Myocyte (in vitro differentiated cells): Measurements from ENCODE around the gene GTSF1L. TPM values are rescaled to one million over a fixed set of nuclear protein-coding genes. Genes with fewer than 3 reads are reported as not detected.

ENCODE experiments used
- DNase-seq: peaks from one replicate; pipeline ENCODE4 v3.0.0-alpha.2; 2012; ENCODE audit warnings: low read depth
- total RNA-seq: library from RNA; depleted of rRNA; stranded (reverse); fragments of >200 nt; gene quantifications from 2 replicates; pipeline ENCODE4 v1.2.3, GENCODE V29; 2014

The GTSF1L gene
- total RNA-seq, 1 donor from 2014 or later: not detected

GRCh38 chr20:43716757-43717615, 9.8 kb downstream of the GTSF1L start:
- peak; percentile 13 for DNase-seq

DNA sequence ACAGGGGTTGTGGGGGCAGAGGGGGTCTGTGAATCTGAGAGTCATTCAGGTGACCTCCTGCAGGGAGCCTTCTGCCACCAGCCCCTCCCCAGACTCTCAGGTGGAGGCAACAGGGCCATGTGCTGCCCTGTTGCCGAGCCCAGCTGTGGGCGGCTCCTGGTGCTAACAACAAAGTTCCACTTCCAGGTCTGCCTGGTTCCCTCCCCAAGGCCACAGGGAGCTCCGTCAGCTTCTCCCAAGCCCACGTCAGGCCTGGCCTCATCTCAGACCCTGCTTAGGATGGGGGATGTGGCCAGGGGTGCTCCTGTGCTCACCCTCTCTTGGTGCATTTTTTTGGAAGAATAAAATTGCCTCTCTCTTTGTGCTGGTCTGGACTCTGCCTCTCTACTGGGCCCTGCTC, 10.7 kb downstream of the GTSF1L start:
- no peak for DNase-seq

- DNase-seq: no peak
Observed at GRCh38 chr20:43715511-43715910, 11.3 kb downstream of the GTSF1L start.

DNA sequence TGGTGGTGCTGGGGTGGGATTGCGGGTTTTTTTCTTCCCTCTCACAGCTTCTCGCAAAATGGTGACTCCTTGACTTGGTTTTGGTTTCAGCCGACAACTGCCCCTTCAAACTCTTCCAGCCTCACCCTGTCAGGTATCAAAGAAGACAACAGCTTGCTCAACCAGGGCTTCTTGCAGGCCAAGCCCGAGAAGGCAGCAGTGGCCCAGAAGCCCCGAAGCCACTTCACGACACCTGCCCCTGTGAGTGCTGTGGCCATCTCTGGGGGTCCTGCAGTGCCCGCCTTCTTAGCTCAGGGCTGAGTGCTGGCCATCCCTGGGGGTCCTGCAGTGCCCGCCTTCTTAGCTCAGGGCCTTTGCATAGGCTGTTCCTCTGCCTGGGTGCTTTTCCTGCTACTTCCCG, 11.8 kb downstream of the GTSF1L start:
- DNase-seq: no peak

GRCh38 chr20:43711098-43711654, 15.6 kb downstream of the GTSF1L start:
- DNase-seq: no peak

DNA sequence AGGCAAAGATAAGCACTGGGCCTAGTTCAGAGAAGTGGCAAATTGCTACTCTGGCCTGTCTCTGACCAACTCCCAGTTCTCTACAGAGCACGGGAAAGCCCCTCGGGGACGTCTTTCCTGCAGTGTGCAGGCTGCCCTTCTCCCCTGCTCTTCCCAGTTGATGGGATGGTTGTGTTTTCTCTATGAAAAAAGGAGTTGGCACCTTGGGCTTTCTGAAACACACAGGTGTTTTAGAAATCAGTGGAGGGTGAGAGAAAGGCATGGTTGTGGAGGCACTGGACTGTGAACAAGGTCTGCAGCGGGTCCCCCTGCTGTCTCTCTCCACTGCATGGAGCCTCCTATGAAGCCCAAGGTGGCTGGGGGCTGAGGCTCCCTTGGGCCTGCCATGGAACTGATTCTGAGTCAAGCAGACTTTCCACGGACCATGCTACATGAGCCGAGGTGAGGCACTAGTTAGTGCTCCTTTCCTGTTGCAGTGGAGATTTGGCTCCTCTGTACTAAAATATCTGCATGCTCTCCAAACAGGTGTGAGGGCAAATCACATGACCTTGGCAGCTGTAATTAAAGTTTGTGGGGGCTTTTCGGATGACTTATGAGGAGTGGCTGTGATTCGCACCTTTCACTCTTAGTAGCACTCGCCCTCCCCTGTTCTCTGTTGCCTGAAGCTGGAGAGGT, 16.3 kb downstream of the GTSF1L start:
- DNase-seq: peak; percentile 15

GRCh38 chr20:43702502-43702901, 24.3 kb downstream of the GTSF1L start:
- DNase-seq: no peak

- DNase-seq: no peak
Observed at GRCh38 chr20:43700627-43701026, 26.2 kb downstream of the GTSF1L start.

DNA sequence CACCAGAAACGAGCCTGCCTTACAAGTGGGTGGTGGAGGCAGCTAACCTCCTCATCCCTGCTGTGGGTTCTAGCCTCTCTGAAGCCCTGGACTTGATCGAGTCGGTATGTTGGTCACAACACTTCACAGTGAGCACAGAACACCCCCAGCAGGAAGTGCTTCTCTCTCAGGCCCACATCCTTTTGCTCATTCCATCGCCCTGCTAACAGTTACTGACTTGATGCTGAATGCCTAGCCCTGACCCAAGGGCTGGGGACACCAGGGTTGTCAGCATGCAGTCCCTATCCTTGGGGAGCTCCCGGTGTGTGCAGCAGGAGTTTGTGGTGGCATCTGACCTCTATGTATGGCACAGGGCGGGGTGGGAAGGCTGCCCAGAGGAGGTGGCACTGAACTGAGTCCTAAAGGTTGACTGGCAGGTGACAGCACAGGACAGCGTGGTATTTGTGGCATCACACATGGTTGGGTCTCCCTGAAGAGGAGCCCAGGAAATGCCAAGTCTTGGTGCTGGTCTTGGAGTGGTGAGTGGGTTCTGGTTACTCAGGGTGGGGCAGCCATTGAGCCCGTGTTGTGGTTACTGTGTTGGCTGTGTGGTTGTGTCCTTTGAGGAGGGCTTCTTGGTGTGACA, 26.7 kb downstream of the GTSF1L start:
- DNase-seq: peak; percentile 7

GRCh38 chr20:43695571-43695970, 31.2 kb downstream of the GTSF1L start:
- DNase-seq: no peak

DNA sequence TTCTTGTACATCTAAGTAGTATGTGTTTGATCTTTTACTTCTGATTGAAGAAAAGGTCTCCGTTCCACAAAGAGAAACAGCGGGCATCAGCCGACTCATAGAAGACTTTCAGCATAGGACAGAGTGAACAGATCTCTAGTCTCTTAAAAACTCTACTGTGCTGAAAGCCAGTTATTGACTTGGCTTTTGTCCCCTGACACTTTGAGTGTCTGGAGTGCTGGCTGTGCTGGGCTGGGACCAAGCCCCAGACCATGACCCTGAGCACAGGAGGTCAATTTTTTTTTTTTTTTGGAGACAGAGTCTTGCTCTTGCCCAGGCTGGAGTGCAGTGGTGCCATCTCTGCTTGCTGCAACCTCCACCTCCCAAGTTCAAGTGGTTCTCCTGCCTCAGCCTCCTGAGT, 32.0 kb downstream of the GTSF1L start:
- DNase-seq: no peak

DNA sequence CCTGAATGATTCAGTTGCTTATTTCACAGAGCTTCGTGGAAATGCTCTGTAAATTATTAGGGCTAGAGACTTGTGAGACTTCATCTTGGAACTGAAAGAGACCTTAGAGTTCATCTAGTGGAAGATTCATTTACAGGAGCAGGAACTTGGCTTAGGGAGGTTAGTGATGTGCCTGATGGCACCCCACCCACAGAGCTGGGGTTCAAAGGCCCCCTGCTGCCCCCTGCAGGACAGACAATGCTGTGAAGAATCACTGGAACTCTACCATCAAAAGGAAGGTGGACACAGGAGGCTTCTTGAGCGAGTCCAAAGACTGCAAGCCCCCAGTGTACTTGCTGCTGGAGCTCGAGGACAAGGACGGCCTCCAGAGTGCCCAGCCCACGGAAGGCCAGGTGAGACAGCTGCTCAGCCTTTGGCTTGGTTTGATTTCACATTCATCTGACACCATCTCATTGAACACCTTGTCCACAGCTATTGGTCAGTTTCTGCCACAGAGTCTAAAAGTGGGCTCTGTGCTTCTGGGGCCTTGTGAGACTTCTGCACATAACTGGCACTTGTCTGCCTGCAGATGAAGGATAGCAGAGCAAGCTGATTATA, 34.8 kb downstream of the GTSF1L start:
- peak; percentile 49 for DNase-seq

GRCh38 chr20:43690943-43691598, 35.7 kb downstream of the GTSF1L start:
- DNase-seq: no peak

- no peak for DNase-seq
Observed at GRCh38 chr20:43689165-43689564, 37.6 kb downstream of the GTSF1L start.

DNA sequence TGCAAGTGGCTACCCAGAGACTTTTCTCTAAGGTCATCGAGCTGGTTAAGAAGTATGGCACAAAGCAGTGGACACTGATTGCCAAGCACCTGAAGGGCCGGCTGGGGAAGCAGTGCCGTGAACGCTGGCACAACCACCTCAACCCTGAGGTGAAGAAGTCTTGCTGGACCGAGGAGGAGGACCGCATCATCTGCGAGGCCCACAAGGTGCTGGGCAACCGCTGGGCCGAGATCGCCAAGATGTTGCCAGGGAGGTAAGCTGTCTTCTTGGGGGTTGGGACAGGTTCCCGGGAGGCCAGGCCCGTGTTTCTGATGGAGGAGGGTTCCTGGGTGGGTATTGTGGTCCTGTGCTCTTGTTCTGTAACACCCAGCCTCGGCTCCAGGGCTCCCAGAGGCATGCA, 40.0 kb downstream of the GTSF1L start:
- DNase-seq: no peak

DNA sequence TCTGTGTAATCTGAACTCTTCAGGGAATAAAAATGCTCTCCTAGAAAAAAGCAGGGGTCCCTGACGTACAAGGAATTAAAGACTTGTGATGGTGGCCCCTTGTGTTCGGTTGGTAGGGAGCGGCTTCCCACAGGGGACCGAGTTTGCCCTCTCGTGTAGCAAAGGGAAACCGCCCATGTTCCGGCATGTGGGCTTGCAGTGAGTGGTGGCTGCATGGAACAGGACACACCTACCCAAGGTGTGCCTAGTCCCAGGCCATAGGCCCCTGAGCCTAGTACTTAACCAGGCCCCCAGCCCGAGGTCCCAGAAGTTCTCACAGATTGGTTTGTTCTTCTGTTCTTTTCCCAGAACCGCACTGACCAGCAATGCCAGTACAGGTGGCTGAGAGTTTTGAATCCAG, 44.4 kb downstream of the GTSF1L start:
- DNase-seq: no peak

DNA sequence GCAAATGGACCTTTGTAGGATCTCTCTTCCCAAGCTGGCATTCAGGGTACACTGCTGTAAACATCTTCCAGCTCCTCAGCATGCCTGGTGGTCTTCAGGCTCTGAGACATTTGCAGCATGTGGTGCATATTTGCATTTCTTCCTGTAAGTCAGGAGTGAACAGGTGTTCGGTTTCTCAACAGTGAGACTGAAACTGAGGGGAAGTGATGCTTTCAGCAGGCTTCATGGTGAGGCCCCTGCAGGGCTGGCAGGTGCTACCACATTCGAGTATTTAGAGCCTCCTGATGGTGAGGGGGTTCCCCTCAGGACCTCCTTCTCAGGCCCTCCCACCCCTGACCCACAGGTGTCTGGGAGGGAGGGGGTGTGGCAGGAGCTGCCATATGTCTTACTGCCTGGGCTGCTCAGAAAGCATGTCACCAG, 44.8 kb downstream of the GTSF1L start:
- no peak for DNase-seq

DNA sequence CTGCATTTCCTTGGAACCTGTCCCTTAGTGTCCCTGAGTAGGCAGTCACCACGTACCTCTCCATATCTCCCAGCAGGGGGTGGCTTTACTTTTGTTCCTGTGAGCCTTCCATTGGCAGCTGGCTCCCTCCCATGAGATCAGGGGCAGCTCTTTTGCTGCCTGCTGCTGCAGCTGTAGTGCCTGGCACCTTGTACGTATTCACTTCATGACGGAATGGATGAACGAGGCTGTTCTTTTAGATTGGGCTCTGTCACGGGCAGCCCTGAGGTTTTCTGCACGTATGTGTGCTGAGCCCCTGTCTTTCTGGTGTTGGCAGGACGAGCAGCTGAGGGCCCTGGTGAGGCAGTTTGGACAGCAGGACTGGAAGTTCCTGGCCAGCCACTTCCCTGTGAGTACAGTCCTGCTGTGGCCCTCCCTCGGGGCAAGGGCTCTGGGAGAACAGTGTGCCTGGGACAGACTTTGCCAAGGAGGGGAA, 45.3 kb downstream of the GTSF1L start:
- DNase-seq: peak; percentile 41

DNA sequence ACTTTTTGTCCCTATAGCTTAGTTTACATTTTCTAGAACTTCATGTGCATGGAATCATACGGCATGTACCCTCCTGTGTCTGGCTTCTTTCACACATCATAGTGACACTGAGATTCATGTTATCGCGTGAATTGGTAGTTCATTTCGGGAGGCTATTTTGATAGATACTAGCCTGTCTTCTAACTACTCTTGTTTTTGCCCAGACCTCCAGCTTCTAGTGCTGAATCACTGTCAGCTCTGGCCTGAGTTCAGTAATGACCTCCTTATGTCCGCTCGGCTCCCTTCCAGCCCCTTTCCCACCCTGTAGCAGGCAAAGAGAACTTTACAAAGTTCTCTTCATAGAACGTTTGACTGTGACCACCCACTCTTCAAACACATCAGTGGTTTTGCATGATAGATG, 45.8 kb downstream of the GTSF1L start:
- no peak for DNase-seq

GRCh38 chr20:43676368-43676767, 50.4 kb downstream of the GTSF1L start:
- DNase-seq: no peak
